AG09309 (cell line): ENCODE data around the gene SZRD1.

ENCODE experiments used
- DNase-seq: peaks from one replicate; pipeline ENCODE4 v3.0.0-alpha.2; 2010; ENCODE audit warnings: low read depth
- H3K4me3 ChIP-seq: 2 replicates; pipeline ENCODE4 v1.5.1; 2011; ENCODE audit warnings: mild to moderate bottlenecking, low read depth, low read length, moderate library complexity; ENCODE audit not compliant: control insufficient read depth
- CTCF ChIP-seq: IDR thresholded peaks from 2 replicates; pipeline ENCODE4 v1.5.1; 2011; ENCODE audit warnings: mild to moderate bottlenecking, low read depth, low read length, inconsistent platforms; ENCODE audit not compliant: insufficient read depth, control insufficient read depth; ENCODE audit errors: missing control alignments

The SZRD1 gene

DNA sequence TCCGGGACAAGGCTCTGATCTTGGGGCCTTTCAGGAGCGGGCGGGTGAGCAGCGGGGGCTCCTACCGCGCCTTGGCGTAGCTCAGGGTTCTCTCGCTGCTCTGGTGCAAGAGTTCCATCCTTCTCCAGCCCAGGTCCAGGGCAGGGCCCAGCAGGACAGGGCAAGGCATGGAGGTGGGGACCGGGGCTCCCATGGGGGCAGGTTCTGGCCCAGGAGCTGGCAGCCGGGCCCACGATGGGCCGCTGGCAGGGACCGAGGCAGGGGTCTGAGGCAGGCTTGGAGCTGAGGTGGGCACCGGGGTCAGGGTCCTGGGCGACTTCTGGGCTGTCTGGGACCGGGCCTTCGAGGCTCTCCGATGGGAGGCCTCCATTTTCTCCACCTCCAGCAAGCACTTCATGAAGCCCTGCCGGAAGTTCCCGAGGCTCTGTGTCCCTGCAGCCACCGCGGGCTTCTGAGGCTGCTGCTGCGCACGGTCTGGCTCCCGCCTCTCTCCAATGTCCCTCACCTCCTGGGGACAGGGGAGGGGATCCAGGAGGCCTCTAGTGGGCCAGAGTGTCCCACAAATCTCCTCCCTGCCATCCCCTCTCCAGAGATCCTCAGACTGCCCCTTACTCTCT lies 42.6 kb downstream of the SZRD1 start:
- no peak for TF ChIP-seq CTCF
- no peak for DNase-seq

GRCh38 chr1:16410803-16411202 lies 43.8 kb downstream of the SZRD1 start:
- no peak for DNase-seq
- H3K4me3 ChIP-seq: no peak overlapping the region
- TF ChIP-seq CTCF: no peak

More for the DNA sequence above, 42.6 kb downstream of the SZRD1 start:
- no peak overlapping the region for H3K4me3 ChIP-seq

DNA sequence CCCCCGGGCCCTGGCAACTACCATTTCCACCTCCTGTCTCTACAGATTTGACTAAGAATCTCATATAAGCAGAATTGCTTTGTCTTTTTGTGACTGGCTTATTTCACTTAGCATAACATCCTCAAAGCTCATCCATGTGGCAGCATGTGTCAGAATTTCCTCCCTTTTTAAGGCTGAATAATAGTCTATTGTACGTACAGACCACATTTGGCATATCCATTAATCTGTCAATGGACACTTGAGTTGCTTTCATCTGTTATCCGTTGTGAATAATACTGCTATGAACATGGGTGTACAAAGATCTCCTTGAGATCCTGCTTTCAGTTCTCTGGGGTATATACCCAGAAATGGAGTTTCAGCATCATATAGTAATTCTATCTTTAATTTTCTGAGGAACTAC lies 46.1 kb downstream of the SZRD1 start:
- no peak for DNase-seq
- no peak for TF ChIP-seq CTCF
- no peak overlapping the region for H3K4me3 ChIP-seq

DNA sequence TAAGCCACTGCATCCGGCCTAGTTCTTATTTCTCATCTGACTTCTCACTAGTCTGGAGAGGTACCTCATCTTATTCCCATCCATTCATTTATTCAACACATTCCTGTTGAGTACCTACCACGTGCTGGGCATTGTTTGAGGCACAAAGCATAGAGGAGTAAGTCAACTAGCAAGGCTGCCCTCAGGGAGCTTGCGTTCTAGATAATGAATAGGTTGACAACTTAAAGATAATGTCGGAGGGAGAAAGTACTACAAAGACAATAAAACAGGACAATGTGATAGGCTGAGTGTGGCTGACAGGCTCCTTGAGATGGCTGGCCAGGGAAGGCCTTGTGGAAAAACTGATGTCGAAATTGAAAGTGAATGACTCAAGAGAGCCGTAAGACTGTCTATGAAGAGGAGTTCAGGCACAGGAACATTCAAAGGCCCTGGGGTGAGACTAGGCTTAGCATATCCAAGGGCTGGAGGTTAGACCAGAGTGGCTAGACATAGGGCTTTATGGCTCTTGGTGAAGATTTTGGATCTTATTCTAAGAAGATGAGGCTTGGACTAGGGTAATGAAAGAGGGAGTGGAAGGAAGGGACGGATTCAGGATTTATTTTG lies 51.9 kb downstream of the SZRD1 start:
- TF ChIP-seq CTCF: no peak
- DNase-seq: no peak
- H3K4me3 ChIP-seq: no peak overlapping the region

DNA sequence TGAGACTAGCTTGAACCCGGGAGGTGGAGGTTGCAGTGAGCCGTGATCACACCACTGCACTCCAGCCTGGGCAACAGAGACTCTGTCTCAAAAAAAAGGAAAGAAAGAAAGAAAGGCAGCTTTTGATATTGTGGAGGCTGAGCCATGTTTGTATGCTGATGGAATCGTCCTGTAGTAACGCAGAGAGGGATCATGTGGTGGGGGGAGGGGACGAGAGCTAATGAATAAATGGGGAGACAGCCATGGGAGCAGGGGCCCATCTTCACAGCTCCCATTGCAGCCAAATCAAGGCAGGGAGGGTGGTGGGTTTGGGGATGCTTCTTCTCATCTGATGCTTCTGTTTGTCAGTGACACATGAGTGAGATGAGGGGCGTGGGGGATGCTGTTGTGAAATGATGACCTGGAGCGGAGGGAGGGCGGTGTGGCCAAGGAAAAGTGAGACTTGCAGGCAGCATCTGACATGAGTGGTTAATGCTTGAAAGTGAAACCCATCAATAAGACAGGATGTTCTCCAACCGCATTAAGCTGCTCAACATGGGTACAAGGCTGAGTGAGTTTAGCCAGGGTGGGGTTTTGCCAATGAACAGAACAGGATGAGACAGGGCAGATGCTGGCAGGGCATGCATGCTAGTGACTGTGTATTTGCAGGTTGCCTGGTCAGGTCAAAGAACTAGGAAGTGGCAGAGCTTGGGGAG lies 53.5 kb downstream of the SZRD1 start:
- TF ChIP-seq CTCF: no peak
- no peak overlapping the region for H3K4me3 ChIP-seq
- no peak for DNase-seq

DNA sequence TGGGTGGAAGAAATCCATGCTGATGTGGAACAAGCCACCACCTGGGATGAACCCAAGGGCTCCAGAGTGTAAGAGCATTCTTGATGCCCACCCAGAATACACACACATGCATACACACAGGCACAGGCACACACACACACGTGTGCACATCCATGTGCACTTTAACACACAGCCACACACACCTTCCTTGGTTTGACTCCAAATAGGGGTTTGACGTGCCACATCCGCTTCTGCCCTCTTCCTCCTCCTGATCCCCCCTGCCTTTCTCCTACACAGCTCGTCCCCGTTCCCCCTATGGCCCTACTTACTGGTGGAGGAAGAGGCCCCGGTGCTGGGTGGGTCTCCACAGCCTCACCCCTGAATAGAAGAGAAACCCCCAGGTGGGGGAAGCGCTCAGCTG lies 54.2 kb downstream of the SZRD1 start:
- no peak for TF ChIP-seq CTCF
- H3K4me3 ChIP-seq: no peak overlapping the region
- DNase-seq: no peak
